CD14-positive monocyte (primary cell): ENCODE data around the gene SLC22A12. TPM values are rescaled to one million over a fixed set of nuclear protein-coding genes. Genes with fewer than 3 reads are reported as not detected.

Experiments
- DNase-seq, 3 donors: peaks; one replicate each; pipeline ENCODE4 v3.0.0-alpha.2; 2011 to 2022
- H2AFZ ChIP-seq: 2 replicates; pipeline ENCODE4 v1.6.0; 2012; ENCODE audit warnings: mild to moderate bottlenecking, low read depth, low read length, inconsistent platforms; ENCODE audit not compliant: insufficient read depth, poor library complexity, severe bottlenecking
- H3K27ac ChIP-seq, 2 donors: 1 replicate in 1 of 2; 2 replicates in 1 of 2; pipeline ENCODE4 v1.5.1; 2012 to 2013; ENCODE audit warnings: low read length in 2 of 2, control low read depth in 1 of 2, inconsistent platforms in 1 of 2, low read depth in 1 of 2, mild to moderate bottlenecking in 1 of 2
- H3K27me3 ChIP-seq, 2 donors: one replicate each; pipeline versions ENCODE4 v1.6.0 to v1.6.1; 2011 to 2013; ENCODE audit warnings: low read length in 2 of 2; ENCODE audit not compliant: control insufficient read depth in 2 of 2, insufficient read depth in 2 of 2
- H3K36me3 ChIP-seq, 2 donors: replicated peaks in 1 of 2; 1 replicate in 1 of 2; 2 replicates in 1 of 2; pipeline versions ENCODE4 v1.5.1 to v1.6.1; 2012 to 2013; ENCODE audit warnings: low read length in 2 of 2, control low read depth in 1 of 2, inconsistent platforms in 1 of 2, mild to moderate bottlenecking in 1 of 2; ENCODE audit not compliant: insufficient read depth in 2 of 2, control insufficient read depth in 1 of 2
- H3K4me1 ChIP-seq, 2 donors: 1 replicate in 1 of 2; 2 replicates in 1 of 2; pipeline versions ENCODE4 v1.5.1 to v1.6.1; 2012 to 2013; ENCODE audit warnings: low read length in 2 of 2, control low read depth in 1 of 2, inconsistent platforms in 1 of 2, mild to moderate bottlenecking in 1 of 2, moderate library complexity in 1 of 2; ENCODE audit not compliant: insufficient read depth in 2 of 2, control insufficient read depth in 1 of 2
- H3K4me2 ChIP-seq: replicated peaks from 2 replicates; pipeline ENCODE3; 2012; ENCODE audit warnings: low read length, moderate library complexity, mild to moderate bottlenecking; ENCODE audit not compliant: poor library complexity, severe bottlenecking; ENCODE audit errors: extremely low read depth
- H3K4me3 ChIP-seq, 3 experiments: fragments of 200-600 bp in 1 of 3; sonication (generic) in 1 of 3; replicated peaks in 1 of 3; 1 replicate in 2 of 3; 2 replicates in 1 of 3; pipeline ENCODE4 v1.5.1; 2011 to 2013; ENCODE audit warnings: low read length in 3 of 3, mild to moderate bottlenecking in 3 of 3, control low read depth in 2 of 3, low read depth in 2 of 3, inconsistent platforms in 1 of 3, moderate library complexity in 1 of 3
- H3K79me2 ChIP-seq: 2 replicates; pipeline ENCODE4 v1.6.0; 2012; ENCODE audit warnings: mild to moderate bottlenecking, control low read depth, inconsistent platforms, low read length, moderate library complexity; ENCODE audit not compliant: insufficient read depth
- H3K9ac ChIP-seq: 2 replicates; pipeline ENCODE4 v1.6.0; 2017; ENCODE audit warnings: low read length, mild to moderate bottlenecking; ENCODE audit not compliant: insufficient read depth, poor library complexity, severe bottlenecking
- H3K9me3 ChIP-seq, 2 donors: replicated peaks in 1 of 2; 1 replicate in 1 of 2; 2 replicates in 1 of 2; pipeline versions ENCODE4 v1.5.1 to v1.6.1; 2012 to 2013; ENCODE audit warnings: low read length in 2 of 2, control low read depth in 1 of 2; ENCODE audit not compliant: control insufficient read depth in 1 of 2, insufficient read depth in 1 of 2
- H4K20me1 ChIP-seq: 2 replicates; pipeline ENCODE4 v1.6.0; 2012; ENCODE audit warnings: mild to moderate bottlenecking, low read length, control low read depth, moderate library complexity; ENCODE audit not compliant: insufficient read depth
- H3K27ac Mint-ChIP-seq, 7 donors: one replicate each; pipeline ENCODE4 v1.8.0; 2020; ENCODE audit warnings: mild to moderate bottlenecking in 7 of 7, mixed read lengths in 7 of 7, moderate library complexity in 6 of 7, inconsistent platforms in 2 of 7
- H3K27me3 Mint-ChIP-seq, 3 donors: one replicate each; pipeline ENCODE4 v1.8.0; 2021 to 2022; ENCODE audit warnings: low read depth in 3 of 3, mild to moderate bottlenecking in 3 of 3, mixed read lengths in 3 of 3, moderate library complexity in 3 of 3, inconsistent platforms in 1 of 3
- H3K36me3 Mint-ChIP-seq, 2 donors: one replicate each; pipeline ENCODE4 v1.8.0; 2020; ENCODE audit warnings: mixed read lengths in 2 of 2, inconsistent platforms in 1 of 2, mild to moderate bottlenecking in 1 of 2
- H3K4me1 Mint-ChIP-seq: one replicate; pipeline ENCODE4 v1.8.0; 2020; ENCODE audit warnings: mild to moderate bottlenecking, mixed read lengths
- H3K4me3 Mint-ChIP-seq, 2 donors: one replicate each; pipeline ENCODE4 v1.8.0; 2020; ENCODE audit warnings: mild to moderate bottlenecking in 2 of 2, mixed read lengths in 2 of 2, moderate library complexity in 1 of 2
- H3K9me3 Mint-ChIP-seq, 7 donors: one replicate each; pipeline ENCODE4 v1.8.0; 2020 to 2022; ENCODE audit warnings: mixed read lengths in 7 of 7, mild to moderate bottlenecking in 6 of 7, moderate library complexity in 6 of 7, inconsistent platforms in 2 of 7
- CTCF ChIP-seq: fragments of 200-600 bp; IDR thresholded peaks from one replicate; pipeline ENCODE4 v1.8.0; 2022; ENCODE audit warnings: antibody characterized with exemption, mild to moderate bottlenecking
- WGBS: methylation state at CpG from one replicate; pipeline ENCODE4 v1.1.5; 2013; ENCODE audit warnings: missing lambda C conversion rate; ENCODE audit not compliant: insufficient coverage; 5-methylcytosine and 5-hydroxymethylcytosine counted together
- intact Hi-C, 2 donors: fragments of 100-400 bp; cut with micrococcal nuclease; formaldehyde crosslinking; loops; one replicate each; pipeline versions ENCODE4 v1.15.0 to v1.15.1; 2023
- polyA plus RNA-seq, 3 donors: library from polyadenylated mRNA; depleted of rRNA in 1 of 3; unstranded in 2 of 3; stranded (reverse) in 1 of 3; fragments of 300-500 nt in 2 of 3; fragments of >200 nt in 1 of 3; fragmentation: Illumina TruSeq in 2 of 3; gene quantifications; 1 replicate in 2 of 3; 2 replicates in 1 of 3; pipeline ENCODE4 v1.2.3, GENCODE V29; 2012 to 2021

SLC22A12 gene
- polyA plus RNA-seq, 3 donors = not detected

- Mint-ChIP-seq H3K27ac (no peak overlapping the region), H3K4me3 (no peak overlapping the region), H3K27me3 (peaks cover 1 to 6% (median 3%) of the 10 kb centered on the region in 3 donors), H3K9me3 (peaks cover 0 to 3% (median 0%) of the 10 kb centered on the region in 7 donors), H3K4me1 (peaks cover 42% of the 10 kb centered on the region), H3K36me3 (no peaks in the 10 kb centered on the region)
- Histone ChIP-seq H4K20me1 (no peaks in the 10 kb centered on the region), H3K9me3 (no peaks in the 10 kb centered on the region), H3K9ac (no peak overlapping the region), H3K27me3 (no peaks in the 10 kb centered on the region), H3K27ac (no peak overlapping the region), H3K4me3 (no peak overlapping the region), H3K79me2 (no peaks in the 10 kb centered on the region), H3K4me1 (peaks cover 39 to 45% of the 10 kb centered on the region in 2 donors), H2AFZ (no peak overlapping the region), H3K4me2 (no peak overlapping the region), H3K36me3 (no peaks in the 10 kb centered on the region)
- intact Hi-C loops = no loop called here
- TF ChIP-seq CTCF = no peak
- no CpG with 5 or more reads among the region's 9 CpGs for WGBS
- no peak for DNase-seq
Measured at GRCh38 chr11:64626637-64627036, 35.6 kb downstream of the SLC22A12 start.

DNA sequence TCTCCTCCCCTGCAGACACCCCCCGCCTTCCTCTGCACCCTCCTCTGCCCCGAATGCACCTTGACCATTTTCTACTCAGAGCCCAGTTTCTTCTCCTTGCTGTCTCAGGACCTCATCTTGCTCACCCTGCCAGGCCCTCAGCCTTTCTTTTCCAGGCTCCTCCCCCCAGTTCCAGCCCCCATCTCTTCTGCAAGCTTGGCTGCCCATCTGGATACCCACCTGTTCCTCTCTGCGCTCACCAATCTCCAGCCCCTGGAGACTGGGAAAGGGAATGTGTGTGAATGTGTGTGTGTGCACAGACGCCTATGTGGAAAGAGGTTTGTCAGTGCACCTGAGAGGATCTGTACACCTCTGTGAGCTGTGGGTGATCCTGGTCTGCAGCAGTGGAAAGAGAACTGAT, 36.4 kb downstream of the SLC22A12 start:
- peaks cover 1 to 7% (median 3%) of the 10 kb centered on the region in 3 donors for H3K27me3 Mint-ChIP-seq
- Histone ChIP-seq H3K27ac (no peak overlapping the region), H3K4me3 (no peak overlapping the region), H3K9me3 (no peaks in the 10 kb centered on the region), H3K27me3 (no peaks in the 10 kb centered on the region), H4K20me1 (no peaks in the 10 kb centered on the region), H3K9ac (no peak overlapping the region), H3K4me1 (peaks cover 39 to 43% of the 10 kb centered on the region in 2 donors), H2AFZ (no peak overlapping the region), H3K36me3 (no peaks in the 10 kb centered on the region), H3K4me2 (no peak overlapping the region), H3K79me2 (no peaks in the 10 kb centered on the region)
- H3K4me3 Mint-ChIP-seq = no peak overlapping the region
- peaks cover 44% of the 10 kb centered on the region for H3K4me1 Mint-ChIP-seq
- TF ChIP-seq CTCF = no peak
- peaks cover 0 to 3% (median 0%) of the 10 kb centered on the region in 7 donors for H3K9me3 Mint-ChIP-seq
- intact Hi-C loops = no loop called here
- H3K36me3 Mint-ChIP-seq = no peaks in the 10 kb centered on the region
- DNase-seq = no peak
- no peak overlapping the region for H3K27ac Mint-ChIP-seq
- 88% methylated on average over 2 of the region's 4 CpGs for WGBS
